GM21381 (cell line): ENCODE results near the gene CHST3.
"Not testable (repeated sequence)": the region's sequence is repeated elsewhere in the genome, so short reads cannot be mapped to it uniquely, and the experiment has no call there.

ENCODE experiments used
- ATAC-seq: cut with Tn5 transposase; IDR thresholded peaks from one replicate; pipeline ENCODE4 v1.9.1; 2021; ENCODE audit warnings: mild to moderate bottlenecking, moderate library complexity; ENCODE audit not compliant: unreplicated experiment

CHST3 gene

DNA sequence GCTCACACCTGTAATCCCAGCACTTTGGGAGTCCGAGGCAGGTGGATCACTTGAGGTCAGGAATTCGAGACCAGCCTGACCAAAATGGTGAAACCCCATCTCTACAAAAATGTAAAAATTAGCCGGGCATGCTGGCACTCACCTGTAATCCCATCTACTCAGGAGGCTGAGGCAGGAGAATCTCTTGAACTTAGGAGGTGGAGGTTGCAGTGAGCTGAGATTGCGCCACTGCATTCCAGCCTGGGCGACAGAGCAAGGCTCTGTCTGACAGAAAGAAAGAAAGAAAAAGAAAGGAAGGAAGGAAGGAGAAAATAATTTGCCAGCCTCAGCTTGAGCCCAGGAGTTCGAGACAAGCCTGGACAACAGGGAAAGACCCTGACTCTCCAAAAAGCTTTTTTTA, 24.7 kb downstream of the CHST3 start:
- not testable (repeated sequence) for ATAC-seq

DNA sequence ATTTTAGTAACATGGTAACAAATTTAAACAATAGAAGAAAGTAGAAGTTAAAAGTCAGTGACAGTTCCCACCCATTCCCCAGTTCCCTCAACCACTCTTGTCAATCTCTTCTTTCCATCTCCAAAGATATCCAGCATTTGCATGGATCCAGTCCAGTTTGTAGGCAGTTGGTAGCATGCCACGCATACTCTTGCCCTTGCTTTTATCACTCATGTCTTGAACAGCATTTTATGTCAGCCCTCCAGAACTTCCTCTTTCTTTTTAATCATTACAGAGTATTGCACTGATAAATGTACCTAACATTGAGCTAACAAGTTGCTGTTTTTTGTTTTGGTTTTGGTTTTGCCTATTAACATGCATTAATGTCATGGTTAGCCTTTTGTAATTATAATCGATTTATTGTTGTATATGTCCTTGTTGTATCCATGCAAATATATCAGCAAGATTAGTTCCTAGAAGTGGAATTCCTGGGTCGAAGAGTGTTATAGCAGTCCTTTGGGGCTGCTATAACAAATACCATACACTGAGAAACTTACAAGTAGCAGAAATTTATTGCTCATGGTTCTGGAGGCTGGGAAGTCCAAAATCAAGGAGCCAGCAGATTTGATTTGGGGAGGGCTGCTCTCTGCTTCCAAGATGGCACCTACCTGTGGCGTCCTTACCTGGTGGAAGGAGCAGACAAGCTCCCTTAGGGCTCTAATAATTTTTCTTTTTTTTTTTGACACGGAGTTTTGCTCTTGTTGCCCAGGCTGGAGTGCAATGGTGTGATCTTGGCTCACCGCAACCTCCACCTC, 25.7 kb downstream of the CHST3 start:
- no peak for ATAC-seq

DNA sequence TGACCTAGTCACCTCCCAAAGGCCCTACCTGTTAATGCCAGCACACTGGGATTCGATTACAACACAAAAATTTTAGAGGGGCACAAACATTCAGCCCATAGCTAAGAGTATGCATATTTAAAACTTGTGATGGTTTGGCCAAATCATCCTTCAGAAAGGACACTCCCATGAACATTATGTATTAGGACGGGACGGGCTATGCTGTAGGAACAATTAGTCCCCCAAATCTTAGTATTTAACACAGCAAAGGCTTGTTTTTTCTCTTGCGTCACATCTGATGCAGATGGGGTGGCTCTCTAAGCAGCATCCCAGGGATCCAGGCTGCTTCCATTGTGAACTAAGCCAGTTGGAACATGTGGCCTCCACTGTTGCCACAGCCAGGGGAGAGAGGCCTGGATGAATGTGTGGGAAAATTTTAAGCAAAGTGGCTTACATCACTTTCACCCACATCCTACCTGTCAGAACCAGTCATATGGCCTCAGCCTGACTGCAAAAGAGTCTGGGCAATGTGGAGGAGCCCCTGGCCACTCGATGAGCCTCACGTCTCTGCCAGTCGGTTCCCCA, 26.6 kb downstream of the CHST3 start:
- ATAC-seq: no peak

DNA sequence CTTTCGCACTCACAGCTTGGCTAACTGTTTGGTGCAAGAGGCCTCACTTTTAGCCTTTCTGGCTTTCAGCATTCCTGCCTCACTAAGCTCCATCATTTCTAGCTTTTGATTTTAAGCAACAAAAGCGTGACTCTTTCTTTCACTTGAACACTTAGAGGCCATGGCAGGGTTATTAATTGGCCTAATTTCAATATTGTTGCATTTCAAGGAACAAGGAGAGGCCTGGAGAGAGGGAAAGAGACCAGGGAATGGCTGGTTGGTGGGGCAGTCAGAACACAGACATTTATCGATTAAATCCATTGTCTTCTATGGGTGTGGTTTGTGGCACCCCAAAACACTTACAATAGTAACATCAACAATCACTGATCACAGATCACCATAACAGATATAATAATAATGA, 31.3 kb downstream of the CHST3 start:
- no peak for ATAC-seq

DNA sequence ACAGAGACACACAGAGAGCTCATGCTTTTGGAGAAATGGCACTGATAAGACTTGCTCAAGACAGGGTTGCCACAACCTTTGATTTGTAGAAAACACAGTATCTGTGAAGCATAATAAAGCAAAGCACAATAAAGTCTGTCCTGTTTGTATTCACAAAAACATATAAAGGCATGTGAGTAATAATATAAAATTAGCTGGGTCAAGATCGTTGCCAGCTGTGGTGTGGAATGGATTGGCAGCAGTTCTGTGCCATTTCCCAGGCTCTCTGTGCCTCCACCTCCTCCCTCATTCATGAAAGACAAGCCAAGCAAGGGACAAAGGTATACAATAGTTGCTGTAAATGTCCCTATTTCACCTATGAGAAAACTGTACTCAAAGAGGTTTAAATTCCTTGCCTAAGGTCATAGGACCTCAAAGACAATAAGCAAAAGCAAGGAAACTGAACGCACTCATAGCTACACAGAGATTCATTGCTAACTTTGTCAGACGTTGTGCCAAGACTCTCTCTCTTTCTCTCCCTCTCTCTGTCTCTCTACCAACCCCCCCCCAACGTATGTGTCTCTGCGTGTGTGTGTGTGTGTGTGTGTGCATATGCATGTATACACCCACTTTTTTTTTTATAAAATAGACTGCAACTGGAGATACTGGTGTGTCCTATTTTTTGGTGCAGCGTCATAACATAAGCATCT, 31.8 kb downstream of the CHST3 start:
- ATAC-seq: no peak

DNA sequence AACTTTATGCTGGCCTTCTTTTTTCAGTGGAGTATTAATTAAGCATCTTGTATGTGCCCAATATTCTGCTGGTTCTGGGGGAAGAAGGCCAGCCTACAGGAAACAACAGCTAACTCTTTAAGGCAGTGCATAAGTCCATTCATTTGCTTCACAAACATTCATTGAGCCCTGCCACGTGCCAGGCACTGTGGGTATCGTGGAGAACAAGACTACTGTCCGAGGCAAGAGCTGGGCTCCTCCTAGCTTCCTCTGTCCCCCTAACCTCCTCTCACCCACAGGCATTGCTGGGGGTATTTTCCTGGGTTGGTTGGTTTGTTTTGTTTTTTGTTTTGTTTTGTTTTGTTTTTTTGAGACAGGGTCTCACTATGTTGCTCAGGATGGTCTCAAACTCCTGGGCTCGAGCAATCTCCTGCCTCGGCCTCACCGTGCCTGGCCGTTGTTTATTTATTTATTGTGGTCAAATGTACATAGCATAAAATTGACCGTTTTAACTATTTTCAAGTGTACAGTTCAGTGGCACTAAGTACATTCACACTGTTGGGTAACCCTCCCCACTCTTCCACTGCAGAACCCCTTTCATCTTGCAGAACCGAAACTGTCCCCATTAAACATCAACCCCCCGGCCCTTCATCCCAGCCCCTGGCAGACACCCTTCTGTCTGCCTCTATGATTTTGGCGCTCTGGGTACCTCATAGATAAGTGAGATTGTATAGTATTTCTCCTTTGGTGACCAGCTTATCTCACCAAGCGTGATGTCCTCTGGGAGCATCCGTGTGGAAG, 32.6 kb downstream of the CHST3 start:
- ATAC-seq: no peak

DNA sequence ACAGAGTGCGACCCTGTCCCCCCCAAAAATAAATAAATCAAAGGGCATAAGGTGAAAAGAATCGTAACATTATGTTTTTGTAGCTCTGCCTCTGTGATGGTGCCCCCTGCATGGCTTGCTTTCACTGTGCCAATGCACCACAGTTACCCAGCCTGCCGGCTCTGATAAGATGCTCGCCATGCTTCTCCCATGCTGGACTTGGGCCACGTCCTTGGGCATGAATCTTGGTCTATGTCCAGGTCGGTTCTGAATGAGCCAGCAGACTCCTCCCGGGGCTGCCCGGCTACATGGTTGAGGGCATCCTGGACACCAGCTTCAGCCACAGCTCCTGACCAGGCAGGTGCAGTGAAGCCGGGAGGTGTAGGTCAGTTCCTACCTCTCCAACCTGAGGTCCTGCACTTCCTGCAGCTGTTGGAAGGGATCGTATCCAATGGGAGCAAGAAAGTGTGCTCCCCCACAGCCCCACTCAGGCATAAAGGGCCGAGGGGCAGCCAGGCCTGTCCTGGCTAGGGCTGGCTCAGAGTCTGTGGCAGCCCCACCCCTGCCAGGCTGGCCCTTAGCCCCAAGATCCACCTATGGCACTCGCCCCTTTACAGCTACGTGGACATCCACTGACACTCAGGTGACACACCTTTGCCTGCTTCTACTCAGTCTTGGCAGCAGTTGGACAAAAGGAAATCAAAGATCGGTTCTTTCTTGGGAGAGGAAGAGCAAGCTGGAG, 34.1 kb downstream of the CHST3 start:
- ATAC-seq: no peak

DNA sequence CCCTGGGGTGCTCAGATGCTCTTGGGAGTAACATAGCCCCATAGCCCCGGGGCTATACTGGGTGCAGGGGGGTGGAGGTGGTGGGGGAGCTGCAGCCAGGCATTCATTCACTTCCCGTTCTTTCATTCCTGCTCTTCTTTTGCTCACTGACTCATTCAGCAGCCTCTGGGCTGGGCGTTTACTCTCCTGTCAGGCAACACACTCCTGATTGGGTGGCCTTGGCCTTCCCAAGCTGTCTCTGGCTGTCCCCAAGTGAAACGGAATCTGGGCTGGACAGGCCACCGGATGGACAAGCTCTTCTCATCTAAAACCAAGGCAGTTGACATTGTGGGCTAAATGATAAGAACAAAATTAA, 34.6 kb downstream of the CHST3 start:
- ATAC-seq: no peak

DNA sequence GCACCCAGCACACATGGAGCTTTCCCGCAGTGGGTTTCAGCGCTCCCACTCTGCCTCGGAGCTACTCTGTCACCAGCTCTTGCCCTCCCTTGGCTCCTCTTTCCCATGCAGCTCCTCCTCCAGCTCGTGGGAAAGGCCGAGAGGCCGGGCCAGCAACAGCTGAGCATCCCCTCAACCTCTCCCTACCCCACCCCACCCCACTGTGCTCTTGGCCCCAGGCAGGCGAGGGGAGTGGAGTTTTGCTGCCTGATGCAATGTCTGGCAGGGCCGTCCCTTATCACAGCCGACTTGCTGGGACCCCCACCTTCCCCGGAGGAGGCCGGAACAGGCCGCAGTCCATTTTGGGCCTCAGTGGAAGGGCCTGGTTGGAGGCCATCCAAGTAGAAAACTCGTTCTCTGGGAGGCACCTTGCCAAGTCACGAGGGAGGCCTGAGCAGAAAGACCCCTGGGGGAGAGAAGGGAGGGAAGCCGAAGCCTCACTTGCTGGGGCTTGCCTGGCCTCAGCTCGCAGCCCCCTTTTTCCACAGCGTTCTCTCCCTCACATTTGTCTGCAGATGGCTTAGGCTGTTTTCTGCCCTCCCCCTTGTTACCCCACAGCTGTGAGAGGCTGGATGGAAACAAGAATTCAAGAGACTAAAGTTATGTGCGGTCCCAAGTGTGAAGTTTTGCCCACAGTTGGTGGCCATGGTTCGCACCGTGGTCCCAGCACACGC, 35.3 kb downstream of the CHST3 start:
- ATAC-seq: no peak

DNA sequence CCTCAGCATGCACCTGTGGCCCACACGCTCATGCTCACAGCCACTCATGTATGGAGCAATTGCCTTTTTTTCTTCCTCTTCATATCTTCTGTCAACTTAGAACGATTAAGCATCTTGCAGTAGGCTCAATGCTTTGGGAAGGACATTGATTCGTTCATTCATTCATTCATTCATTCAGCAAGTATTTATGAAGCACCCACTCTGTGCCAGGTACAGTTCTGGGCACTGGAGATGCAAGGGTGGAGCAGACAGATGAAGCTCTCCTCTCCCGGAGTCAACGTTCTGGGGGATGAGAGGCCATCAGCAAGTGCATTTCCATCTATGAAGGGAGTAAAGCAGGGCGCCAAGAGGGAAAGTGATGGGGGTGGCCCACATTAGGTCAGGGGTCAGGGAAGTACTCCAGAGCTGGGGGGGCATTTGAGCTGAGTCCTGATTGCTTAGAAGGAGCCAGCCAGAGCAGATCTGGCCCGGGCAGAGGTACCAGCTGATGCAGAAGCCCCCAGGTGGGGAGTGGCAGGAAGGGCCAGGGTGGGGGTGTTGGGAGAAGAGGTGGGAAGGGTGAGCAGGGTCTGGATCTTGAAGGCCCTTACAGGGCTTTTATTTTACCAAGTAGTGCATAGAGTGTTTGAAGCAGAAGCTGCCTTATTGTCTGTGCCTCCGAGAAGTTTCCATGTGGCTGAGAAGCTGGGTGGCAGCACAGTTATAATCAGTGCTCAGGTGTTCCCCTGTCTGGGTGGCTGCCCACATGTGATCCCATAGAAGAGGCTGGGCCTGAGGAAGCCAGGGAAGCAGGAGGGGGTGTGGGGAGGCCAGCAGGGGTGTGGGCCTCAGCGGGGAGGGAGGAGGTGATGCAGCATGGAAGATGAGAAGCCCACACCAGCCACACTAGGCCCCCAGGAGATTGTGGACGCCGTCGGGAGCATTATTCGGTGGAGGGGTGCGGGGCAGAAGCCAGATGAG, 36.2 kb downstream of the CHST3 start:
- no peak for ATAC-seq

DNA sequence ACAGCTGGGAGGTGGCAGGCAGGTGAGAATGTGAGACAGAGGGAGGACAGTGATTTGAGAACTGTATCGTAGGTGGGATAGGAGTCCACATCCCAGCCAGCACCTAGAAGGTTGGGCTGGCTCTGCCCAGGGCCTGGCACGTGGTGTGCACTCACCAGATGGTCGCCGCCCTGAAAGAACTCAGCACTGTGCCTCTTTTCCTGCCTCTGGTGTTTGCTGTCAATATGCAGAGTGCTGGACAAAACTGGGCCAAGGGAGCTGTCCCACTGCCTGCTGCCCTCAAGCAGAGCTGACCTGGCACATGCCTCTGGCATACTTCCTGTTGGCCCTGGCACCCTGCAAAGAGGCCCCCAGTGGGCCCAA, 36.8 kb downstream of the CHST3 start:
- no peak for ATAC-seq

DNA sequence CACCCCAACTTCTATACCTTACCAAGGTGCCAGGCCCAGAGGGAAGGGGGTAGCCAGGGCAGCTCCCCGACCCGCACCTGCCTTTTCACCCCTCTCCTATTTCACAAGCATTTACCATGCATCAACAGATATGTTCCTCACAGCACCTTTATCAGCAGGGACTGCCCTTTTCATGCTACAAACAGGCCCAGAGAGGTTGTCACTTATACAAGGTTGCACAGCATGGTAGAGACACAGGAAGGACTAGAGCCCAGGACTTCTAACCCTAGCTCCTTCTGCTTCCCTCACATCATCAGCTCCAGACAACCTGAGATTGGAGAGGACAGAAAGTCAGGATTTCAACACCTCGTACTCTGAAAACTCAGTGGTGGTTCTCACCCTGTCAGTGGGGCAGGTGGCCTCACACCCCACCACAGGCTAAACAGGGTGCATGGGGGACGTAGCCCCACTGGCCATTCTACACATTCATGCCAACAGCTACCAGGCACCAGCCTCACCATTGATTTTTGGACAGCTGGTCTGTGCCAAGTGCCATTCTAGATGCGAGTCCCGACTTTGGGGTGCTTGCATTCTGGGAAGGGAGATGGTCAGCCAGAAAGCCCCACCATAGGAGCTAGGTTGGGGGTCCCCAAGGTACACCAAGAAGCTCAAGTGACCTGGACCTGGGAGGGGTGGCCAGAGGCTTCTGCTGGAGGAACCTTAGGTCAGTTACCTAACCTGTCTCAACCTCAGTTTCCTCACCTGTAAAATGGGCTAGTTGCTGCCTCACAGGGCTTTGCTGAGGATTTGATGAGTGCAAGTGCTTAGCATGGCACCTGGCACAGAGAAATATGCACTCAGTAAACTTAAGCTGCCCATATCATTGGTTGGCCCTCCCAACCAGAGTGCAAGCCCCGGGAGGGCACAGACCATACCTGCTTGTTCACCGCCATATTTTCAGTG, 38.4 kb downstream of the CHST3 start:
- ATAC-seq: no peak

DNA sequence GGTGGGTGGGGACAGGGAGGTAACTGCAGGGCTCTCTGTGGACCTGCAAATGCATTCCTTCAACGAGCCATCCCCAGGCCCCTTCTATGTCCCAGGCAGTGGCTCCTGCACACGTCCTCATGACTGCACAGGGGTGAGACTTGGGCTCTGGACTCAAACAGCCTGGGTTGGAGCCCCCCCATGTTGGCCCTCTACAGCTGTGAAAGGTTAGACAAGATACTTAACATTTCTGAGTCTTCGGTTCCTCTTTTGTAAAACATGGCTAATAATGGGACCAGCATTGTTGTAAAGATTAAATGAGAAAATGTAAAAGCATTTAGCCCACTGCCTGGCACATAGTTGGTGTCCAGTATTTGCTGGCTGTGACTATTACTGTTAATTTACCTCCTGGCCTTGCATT, 41.8 kb downstream of the CHST3 start:
- ATAC-seq: no peak

DNA sequence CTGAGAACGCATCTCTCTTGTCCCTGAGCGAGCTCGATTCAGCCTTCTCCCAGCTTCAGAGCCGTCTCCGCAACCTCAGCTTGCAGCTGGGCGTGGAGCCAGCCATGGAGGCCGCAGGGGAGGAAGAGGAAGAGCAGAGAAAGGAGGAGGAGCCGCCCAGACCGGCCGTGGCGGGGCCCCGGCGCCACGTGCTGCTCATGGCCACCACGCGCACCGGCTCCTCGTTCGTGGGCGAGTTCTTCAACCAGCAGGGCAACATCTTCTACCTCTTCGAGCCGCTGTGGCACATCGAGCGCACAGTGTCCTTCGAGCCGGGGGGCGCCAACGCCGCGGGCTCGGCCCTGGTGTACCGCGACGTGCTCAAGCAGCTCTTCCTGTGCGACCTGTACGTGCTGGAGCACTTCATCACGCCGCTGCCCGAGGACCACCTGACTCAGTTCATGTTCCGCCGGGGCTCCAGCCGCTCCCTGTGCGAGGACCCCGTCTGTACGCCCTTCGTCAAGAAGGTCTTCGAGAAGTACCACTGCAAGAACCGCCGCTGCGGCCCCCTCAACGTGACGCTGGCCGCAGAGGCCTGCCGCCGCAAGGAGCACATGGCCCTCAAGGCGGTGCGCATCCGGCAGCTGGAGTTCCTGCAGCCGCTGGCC, 43.2 kb downstream of the CHST3 start:
- ATAC-seq: no peak

DNA sequence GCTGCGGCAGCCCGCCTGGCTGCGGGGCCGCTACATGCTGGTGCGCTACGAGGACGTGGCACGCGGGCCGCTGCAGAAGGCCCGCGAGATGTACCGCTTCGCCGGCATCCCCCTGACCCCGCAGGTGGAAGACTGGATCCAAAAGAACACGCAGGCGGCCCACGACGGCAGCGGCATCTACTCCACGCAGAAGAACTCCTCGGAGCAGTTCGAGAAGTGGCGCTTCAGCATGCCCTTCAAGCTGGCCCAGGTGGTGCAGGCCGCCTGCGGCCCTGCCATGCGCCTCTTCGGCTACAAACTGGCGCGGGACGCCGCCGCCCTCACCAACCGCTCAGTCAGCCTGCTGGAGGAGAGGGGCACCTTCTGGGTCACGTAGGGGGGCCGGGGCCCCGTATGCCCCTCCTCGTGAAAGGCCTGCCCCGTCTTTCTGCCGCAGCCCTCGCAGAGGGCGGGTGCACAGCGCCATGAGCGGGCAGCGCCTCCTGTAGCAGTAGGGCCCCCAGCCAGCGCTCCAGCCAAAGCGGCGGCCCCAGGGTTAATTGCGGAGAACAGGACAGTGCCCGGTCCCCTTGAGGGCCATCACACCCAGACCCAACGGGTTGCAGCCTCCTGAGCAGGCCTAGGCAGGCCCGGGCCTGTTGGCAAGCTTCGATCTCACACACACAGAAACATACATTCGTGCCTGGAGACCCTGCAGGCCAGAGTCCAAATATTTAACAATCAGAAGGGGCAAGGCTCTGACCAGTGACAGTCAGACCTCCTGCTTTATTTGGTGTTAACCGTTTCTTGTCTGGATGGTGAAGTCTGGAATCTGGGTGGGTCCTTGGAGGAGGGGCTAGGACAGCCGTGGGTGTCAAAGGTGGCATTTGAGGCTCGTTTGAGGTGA, 44.1 kb downstream of the CHST3 start:
- ATAC-seq: no peak

DNA sequence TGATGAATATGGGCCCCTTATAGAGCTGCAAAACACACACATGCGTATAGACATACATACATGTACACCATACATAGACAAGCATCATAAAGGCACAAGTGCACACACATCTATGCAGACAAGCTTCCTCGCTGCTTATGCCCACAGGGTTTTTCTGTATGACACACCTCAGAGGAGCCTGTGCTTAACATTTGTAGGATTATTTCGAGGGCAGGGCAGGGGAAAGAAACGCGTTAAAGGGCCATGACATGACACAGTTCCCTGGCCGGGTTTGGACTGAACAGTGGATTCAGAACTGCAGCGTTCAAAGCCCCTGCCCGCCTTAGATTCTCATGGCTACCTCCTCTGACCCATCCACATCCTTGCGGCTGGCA, 44.8 kb downstream of the CHST3 start:
- no peak for ATAC-seq
